Activated CD4-positive, CD25-positive, alpha-beta regulatory T cell (primary cell): ENCODE measurements around the gene IMP4.
A peak's percentile ranks its signal among the peaks of the same experiment; 100 is the strongest.
"Not testable (repeated sequence)": the region's sequence is repeated elsewhere in the genome, so short reads cannot be mapped to it uniquely, and the experiment has no call there.

ENCODE experiments used
- DNase-seq, 4 experiments: peaks; one replicate each; lab custom pipeline; 2025; lab: John Stamatoyannopoulos, UW

Gene IMP4, protein sequence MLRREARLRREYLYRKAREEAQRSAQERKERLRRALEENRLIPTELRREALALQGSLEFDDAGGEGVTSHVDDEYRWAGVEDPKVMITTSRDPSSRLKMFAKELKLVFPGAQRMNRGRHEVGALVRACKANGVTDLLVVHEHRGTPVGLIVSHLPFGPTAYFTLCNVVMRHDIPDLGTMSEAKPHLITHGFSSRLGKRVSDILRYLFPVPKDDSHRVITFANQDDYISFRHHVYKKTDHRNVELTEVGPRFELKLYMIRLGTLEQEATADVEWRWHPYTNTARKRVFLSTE

DNA sequence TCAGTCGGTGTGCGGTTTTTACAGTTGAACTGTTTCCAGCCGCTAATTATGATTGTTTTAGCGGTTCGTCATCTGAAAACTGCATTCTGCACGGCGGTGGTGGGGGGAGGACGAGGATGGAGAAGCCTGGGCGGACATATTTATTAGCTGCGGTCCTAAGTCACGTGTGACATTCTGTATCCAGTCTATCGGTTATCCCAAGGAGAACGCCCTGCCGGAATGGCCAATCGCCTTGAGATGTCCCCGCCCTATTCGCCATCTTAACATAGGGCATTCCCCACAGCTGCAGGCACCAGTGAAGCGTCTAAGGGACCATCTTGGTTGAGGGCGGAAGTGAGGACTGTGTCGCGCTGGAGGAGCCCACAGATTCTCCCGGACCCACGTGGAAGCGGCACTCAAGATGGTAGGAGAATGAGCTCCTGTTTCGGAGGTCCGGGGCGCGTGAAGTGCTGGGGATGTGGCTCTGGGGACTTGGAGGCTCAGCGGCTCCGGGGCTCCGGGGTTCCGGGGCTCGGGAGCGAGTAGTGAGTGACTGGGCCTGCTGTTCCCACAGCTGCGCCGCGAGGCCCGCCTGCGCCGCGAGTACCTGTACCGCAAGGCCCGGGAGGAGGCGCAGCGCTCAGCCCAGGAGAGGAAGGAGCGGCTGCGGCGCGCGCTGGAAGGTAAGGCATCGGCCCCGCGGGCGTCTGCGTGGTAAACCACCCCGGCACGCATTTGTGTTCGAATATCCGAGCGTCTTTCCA is at the start of gene IMP4:
IMP4 (plus strand) TSS at position 365 of the 743 bp plus-strand sequence; CDS start at position 401, 36 bp downstream.
- peak; percentile 81 to 90 (median 88) for DNase-seq

DNA sequence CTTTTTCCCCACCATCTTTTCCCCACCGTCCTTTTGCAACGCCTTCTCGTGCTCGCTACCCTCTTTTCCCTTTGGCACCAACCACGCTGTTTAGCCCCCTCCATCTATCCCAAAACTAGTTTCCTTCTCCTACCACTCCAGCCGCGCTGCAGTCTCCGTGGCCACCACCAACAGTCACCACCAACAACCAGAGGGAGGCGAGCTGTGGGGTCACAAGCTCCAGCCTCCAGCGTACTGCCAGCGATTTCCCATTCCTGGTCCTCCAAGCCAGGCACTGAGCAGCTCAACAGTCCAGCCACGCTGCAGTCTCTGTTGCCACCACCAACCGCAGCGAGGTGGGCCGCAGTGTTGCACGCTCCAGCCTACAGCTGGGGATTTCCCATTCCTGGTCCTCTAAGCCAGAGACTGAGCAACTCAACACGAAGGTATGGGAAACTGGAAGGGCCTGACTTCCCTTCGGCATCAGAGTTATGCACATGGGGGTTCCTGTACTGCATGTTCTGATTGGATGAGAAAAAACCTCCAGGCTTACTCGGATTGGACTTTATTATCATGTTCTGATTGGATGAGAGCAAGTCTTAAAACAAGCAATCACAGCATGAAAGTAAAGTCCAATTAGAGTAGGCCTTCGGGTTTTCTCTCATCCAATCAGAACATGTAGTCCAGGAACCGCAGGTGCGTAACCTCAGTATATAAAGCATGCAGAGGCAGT is 42.3 kb upstream of the IMP4 start:
- DNase-seq: no peak

DNA sequence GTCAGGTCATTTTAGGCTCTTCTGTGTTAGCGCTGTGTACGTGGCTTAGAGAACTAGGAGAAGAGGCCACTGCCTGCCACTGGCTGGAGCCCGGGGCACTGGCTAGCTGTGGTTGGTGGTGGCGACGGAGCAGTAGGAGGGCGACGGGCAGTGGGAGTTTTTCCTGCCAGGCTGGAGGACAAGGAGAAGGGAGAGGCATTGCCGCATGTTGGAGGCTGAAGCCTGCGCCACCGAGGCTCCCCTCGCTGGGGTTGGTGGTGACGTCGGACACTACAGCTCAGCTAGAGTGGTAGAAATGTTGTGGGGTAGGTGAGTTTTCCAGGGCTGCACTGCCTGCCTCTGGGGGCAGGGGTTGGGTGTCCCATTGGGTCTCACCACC is 41.7 kb upstream of the IMP4 start:
- no peak for DNase-seq

DNA sequence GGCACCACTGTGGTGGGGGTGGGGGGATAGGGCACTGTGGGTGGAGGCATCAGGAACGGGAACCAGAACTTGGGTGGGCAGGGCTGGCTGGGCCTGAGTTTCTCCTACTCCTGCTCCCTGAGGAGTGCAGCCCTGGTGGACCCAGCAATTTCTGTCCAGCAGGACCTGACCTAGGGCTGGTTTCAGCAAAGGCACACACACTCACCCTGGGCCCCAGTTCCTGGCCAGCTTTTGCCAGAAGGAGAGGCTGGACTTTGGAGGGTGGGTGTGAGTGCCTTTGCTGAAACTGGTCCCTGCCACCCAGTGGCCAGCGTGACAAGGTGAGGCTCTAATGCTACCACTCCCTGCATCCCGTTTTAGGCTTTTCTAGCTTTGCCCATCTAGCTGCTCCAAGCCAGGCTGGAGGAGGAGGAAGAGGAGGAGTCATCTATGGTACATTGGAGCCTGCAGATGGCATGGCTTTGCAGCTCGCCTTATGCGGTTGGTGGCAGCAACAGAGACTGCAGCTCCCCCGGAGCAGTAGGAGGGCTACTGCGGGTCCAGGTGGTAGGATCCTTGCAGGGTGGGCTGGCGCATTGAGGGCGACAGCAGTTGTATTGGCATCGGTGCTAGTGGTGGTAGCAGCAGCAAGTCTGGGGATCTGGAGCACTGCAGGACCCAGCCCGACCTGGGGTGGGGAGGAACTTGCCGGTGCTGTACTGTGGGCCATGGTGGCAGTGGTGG is 40.4 kb upstream of the IMP4 start:
- DNase-seq: no peak

DNA sequence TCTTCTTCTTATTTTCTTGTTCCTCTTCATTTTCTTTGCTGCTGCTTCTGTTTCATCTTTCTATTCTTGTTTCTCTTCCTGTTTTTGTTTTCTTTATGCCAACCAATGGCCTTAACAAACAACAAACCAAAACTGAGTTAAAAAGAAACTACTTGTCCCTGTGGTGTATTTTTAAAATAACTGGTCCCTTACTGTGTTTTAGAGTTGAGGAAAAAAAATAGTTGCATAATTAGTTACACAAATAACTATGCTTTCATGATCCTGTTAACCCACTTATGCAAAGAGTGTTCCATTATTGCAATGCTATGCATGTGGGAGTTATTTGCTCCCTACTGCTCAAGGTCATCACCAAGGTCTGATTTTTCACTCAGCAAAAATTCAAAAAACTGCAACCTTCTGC is 39.5 kb upstream of the IMP4 start:
- DNase-seq: no peak

DNA sequence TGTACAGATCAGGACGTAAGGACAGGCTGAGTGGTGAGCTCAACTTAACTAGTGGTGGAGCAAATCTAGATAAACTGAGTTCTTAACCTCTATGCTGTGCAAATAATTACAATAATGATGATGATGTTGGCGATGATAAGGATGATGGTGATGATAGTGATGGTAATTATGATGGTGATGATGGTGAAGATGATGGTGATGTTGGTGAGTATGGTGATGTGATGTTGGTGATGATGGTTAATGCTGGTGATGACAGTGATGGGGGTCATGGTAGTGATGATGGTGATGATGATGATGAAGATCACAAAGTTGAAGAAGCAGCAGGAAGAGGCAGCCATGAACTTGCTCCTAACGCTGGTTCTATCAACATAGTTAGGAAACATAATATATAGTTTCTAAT is 38.0 kb upstream of the IMP4 start:
- DNase-seq: no peak

DNA sequence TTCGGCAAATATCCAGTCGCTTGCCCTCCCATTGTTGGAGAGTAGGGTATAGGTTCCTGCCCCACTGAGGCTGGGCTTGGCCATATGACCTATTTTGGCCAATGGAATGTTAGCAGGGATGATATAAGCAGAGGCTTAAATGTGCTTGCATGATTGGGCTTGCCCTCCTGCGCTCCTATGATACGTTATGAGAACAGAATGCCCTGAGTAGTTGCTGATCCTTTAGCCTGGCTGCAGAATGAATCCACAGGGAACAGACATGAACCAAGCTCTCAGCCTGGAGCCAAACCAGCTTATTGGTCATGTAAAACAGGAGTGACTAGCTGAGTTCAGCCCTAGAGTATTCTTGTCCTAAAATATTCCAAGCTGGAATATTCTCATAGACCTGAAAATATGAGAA is 34.8 kb upstream of the IMP4 start:
- DNase-seq: no peak

DNA sequence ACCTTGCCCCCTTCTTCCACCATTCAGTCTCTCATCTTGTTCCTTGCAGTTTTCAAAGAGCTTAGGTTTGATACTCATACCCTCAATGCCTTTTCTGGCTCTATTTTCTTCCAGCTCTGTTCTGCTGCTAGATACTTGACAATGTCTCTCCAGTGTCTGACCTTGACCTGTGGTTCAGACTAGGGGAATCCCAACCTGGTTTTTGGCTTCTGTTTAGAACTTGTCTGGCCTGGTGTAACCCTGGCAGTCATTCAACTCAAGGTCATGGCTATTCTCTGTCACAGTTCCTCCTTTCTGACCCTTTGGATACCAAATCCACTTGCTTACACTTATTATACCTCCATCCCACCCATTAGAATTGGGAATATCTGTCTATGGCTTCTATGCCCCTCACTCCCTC is 31.8 kb upstream of the IMP4 start:
- DNase-seq: no peak

DNA sequence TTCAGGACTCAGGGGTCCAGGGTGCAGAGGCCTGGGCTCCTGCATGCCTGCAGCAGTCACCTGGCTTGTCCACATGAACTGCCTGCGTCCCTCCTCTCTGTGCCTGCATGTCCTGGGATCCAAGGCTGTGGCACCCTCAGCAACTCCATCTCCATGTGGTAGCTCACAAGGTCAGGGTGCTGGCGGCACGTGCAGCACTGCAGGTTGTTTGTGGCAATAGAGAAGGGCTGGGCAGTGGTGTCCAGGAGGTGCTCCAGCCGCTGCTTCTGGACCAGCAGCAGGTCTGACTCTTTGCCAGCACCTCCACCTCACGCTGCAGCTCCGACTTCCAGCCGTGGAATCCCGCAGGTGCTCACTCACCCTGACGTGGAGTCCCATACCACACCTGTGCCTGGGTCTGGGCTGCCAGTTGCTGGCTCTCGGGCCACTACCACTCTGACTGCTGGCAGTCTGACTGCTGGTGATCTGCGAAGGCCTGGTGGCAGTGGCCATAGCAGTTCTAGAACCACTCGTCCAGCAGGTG is 28.8 kb upstream of the IMP4 start:
- DNase-seq: no peak

DNA sequence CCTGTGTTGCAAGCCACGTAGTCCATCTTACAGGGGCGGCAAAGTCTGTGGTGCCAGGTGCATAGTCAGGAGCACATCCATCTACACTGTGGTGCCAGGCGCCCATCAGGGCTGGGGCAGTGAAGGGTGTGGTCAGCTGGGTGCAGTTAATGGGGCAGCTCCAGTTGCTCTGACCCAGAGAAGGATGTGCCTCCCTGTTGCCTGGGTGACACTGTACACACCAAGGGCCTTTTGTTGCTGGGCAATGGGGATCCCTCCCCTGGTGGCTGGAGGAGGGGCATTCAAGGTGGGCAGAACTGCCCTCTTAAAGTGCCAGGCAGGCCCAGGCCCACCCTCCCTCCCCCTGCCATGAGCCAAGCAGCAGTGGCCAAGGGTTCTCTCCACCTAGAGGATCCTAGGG is 28.3 kb upstream of the IMP4 start:
- DNase-seq: no peak

DNA sequence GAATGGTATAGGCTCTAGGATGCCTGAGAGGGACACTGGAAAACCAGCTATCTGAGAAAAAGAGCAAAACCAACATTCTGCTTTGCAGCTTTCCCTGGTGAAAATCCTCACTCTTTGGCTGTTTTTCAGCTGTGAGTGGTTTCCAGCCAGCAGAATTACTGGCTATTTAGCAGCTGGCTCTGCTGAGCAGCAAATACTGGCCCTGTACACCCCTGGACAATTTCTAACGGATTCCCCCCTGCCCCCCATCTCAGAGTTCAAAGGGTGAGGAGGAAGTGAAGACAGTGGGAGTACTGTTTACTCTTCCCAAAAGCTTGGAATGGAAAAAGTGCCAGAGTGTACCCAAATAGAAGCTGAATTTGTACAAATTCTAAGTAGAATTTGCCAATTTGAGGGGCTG is 26.1 kb upstream of the IMP4 start:
- DNase-seq: no peak

DNA sequence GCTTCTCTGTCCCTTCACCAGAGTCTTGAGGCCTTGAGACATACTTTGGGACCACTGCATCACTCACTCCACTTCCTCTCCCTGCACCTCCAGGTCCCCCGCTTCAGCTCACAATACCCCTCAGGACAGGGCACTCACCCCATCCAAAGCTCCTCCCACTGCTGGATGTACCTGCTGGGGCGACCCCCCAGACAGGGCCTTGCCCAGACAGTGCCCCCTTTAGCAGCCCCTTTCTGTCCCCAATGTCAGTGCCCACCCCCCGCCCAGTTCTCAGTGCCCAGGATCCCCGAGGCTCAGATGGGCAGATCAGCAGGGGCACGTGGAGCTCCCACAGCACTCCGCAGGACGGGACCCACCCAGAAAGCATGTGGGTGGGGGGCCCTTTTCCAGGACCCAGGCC is 23.8 kb upstream of the IMP4 start:
- no peak for DNase-seq

DNA sequence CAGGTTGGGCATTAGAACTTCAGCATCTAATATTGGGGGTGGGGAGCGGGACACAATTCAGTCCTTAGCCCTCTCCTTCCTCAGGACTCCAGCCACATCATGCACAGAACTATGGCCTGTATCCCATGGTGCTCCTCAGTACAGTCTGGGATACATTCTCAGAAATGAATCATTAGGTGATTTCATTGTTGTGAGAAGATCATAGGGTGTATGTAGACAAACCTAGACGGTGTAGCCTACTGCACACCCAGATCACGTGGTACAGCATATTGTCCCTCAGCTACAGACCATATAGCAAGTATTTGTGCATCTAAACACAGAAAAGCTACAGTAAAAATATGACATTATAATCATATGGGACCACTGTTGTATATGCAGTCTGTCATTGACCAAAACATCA is 23.2 kb upstream of the IMP4 start:
- no peak for DNase-seq

DNA sequence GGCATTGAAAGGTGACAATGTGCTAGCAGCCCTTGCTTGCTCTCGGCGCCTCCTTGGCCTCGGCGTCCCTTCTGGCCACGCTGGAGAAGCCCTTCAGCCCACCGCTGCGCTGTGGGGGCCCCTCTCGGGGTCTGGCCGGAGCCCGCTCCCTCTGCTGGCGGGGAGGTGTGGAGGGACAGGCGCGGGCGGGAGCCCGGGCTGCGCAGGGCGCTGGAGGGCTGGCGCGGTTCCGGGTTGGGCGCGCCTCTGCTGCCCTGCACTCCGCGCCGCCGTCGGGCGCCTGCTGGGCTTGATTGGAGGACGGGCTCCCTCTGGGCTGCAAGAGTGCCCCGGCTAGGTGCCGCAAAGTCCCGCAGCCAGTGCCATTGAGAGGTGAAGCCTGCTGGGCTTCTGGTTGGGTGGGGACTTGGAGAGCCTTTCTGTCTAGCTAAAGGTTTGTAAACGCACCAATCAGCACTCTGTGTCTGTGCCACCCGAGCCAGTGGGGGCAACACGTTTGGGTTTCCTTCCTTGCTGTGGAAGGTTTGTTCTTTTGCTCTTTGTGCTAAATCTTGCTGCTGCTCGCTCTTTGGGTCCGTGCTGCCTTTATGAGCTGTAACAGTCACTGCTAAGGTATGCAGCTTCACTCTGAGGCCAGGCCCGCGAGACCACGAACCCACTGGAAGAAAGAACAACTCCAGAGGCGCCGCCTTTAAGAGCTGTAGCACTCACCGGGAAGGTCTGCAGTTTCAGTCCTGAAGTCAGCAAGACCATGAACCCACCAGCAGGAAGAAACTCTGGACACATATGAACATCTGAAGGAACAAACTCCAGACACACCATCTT is 14.8 kb upstream of the IMP4 start:
- no peak for DNase-seq

DNA sequence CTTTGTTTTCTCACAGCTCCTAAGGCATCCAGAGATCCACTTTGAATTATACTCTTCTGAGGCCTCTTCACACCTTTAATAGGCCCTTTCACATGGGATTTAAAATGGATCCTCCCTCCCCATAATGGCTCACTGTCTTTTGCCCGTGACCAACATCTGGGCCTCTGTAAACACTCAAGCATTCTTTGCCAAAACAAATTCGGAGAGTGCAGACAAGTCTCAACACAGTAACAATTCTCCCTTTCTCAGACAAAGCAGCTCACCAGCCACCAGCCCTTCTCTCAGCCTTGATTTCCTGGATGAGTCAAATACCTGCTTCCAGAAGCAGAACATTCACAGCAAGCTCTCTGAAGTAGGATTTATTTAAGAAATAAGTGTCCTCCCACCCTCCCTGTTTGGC is 14.0 kb upstream of the IMP4 start:
- no peak for DNase-seq

DNA sequence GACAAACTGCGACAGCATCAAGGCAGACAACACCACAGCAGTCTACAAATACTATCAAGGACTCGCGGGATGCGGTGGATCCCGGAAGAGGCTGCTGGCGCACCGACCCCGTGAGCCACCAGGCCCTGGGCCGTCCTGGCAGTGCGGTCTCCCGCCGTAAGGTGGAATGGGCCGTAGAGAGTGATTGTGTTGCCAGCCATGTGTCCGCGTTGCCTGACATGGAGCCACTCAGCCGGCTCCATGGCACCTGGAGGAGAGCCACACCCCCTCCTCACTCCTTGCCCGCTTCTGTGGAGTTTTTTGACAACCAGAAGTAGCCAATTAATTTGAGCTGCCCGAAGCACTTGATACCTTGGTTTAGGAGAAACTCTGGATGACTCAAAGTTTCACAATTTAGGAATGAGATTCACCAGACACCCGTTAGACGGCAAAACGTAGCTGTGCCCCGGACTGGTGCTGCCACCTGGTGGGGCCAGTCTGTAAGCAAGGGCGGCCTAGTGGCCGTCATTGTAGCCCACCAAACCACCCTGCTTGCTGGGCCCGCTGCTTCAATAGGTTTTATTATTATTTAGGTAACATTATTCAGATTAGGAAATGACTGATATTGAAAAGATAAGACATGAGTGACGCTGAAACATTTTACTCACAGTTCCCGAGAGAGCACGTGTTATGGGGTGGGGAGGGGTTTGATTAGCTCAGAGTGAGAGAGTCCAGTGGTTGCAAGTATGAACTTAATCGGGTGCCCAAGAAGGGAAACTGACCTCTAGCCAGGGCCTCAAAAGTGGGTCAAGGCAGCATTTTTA is 10.2 kb upstream of the IMP4 start:
- peak; percentile 25 to 58 (median 30) for DNase-seq

DNA sequence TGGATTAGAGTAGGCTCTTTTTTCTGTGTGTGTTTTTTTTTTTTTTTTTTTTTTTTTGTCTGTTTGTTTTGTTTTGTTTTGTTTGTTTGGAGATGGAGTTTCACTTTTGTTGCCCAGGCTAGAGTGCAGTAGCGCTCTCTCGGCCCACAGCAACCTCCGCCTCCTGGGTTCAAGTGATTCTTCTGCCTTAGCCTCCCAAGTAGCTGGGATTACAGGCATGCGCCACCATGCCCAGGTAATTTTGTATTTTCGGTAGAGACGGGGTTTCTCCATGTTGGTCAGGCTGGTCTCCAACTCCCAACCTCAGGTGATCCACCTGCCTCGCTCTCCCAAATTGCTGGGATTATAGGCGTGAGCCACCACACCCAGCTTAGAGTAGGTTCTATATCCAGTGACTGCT is 9.4 kb upstream of the IMP4 start:
- not testable (repeated sequence) for DNase-seq

DNA sequence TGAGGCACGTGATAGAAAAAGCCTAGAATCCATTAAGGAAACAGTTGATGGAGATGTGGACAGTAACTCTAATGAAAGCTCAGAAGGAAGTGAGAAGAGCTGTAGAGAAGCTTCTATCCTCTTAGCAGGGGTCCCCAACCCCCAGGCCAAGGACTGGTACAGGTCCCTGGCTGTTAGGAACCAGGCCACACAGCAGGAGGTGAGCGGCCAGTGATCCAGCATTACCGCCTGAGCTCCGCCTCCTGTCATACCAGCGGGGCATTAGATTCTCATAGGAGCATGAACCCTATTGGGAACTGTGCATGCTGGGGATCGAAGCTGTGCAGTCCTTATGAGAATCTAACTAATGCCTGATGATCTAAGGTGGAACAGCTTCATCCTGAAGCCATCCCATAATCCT is 8.7 kb upstream of the IMP4 start:
- DNase-seq: no peak

DNA sequence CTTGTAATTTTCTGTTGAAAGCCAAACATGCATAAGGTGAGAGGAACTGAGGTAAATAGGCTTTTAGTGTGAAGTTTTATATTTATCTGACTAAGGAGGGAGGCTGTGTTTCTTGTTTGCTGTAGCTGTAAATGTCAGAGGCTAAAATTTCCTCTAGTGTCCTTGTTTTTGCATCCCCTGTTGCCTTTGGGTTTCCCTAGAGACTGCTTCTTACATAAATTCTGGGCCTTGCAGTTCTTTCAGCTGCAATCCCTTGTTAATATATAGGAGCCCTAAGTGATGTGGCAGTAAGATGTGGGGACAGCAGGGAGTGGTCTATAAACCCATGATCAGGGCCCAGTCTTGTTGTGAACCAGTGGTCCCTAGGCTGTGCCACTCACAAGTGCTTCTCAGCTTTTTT is 7.5 kb upstream of the IMP4 start:
- no peak for DNase-seq

DNA sequence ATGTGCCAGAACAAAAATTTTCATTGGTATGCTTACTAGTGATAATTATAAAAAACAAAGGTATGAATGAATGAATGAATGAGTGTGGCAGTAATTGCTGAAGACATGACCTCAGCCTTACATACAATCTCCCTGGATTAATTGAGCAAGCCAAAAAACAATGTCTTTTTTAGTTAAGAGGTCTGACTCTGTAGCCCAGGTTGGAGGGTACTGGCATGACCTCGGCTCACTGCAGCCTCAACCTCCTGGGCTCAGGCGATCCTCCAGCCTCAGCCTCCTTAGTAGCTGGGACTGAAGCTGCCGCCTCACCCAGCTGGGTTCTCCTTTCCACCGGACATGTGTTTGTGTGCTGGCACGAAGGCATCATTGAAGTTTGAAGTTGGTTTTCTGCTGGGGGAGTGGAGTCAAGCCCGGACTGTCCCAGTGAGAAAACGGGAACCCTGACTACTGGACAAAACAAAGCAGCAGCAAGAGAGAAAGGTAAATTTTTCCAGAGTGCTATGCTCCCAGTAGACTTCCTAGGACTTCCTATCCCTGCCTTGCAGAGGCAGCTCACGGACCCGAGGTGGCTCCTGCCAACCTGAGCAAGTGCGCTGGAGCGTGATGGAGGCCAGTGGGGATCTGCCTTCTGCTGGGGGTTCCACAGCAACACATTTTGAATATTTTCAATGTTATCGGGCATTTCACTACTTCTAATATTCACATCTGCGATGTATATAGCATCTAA is 6.4 kb upstream of the IMP4 start:
- no peak for DNase-seq
